Caco-2 (cell line): ENCODE measurements around the gene CHERP. TPM values are rescaled to one million over a fixed set of nuclear protein-coding genes. Genes with fewer than 3 reads are reported as not detected.

ENCODE experiments used
- BruUV-seq: library from RNA; stranded (reverse); fragments of 400-500 nt; replicated peaks from 2 replicates; lab custom pipeline; 2021; lab: Mats Ljungman, UMichigan
- CTCF ChIA-PET: fragments of 300-600 bp; sonication (Branson Sonifier 250); formaldehyde crosslinking; loops from one replicate; lab custom pipeline; 2022; ENCODE audit warnings: antibody characterized with exemption; lab: Charles Lee
- POLR2A ChIA-PET: fragments of 300-600 bp; sonication (Branson Sonifier 250); formaldehyde crosslinking; loops from one replicate; lab custom pipeline; 2022; ENCODE audit warnings: antibody characterized with exemption; lab: Charles Lee
- DNase-seq, 2 experiments: peaks; one replicate each; pipeline versions ENCODE4 v3.0.0 to v3.0.0-alpha.2; 2020 to 2022
- H3K27me3 ChIP-seq: replicated peaks from 2 replicates; pipeline ENCODE4 v1.6.0; 2011; ENCODE audit warnings: low read length; ENCODE audit not compliant: control insufficient read depth, insufficient read depth
- H3K36me3 ChIP-seq: 2 replicates; pipeline ENCODE4 v1.5.1; 2011; ENCODE audit warnings: low read length; ENCODE audit not compliant: control insufficient read depth, insufficient read depth
- H3K4me1 ChIP-seq: fragments of 250-450 bp; sonication (Bioruptor Pico); 2 replicates; pipeline ENCODE4 v1.5.1; 2020; ENCODE audit warnings: mild to moderate bottlenecking
- H3K4me3 ChIP-seq: 2 replicates; pipeline ENCODE4 v1.5.1; 2011; ENCODE audit warnings: low read depth, mild to moderate bottlenecking, control low read depth, low read length
- H3K9me3 ChIP-seq: fragments of 250-450 bp; sonication (Bioruptor Pico); 2 replicates; pipeline ENCODE4 v1.5.1; 2020; ENCODE audit warnings: mild to moderate bottlenecking, moderate library complexity
- H3K27ac Mint-ChIP-seq: one replicate; pipeline ENCODE4 v1.8.0; 2022; ENCODE audit warnings: mixed read lengths; ENCODE audit not compliant: unreplicated experiment
- H3K27me3 Mint-ChIP-seq: one replicate; pipeline ENCODE4 v1.8.0; 2022; ENCODE audit warnings: mixed read lengths; ENCODE audit not compliant: insufficient read depth, unreplicated experiment
- H3K36me3 Mint-ChIP-seq: one replicate; pipeline ENCODE4 v1.8.0; 2022; ENCODE audit warnings: mild to moderate bottlenecking, mixed read lengths; ENCODE audit not compliant: insufficient read depth, unreplicated experiment
- H3K4me1 Mint-ChIP-seq: one replicate; pipeline ENCODE4 v1.8.0; 2022; ENCODE audit warnings: low read depth, mixed read lengths; ENCODE audit not compliant: unreplicated experiment
- H3K4me3 Mint-ChIP-seq: one replicate; pipeline ENCODE4 v1.8.0; 2022; ENCODE audit warnings: mild to moderate bottlenecking, moderate library complexity, mixed read lengths; ENCODE audit not compliant: unreplicated experiment
- H3K9me3 Mint-ChIP-seq: one replicate; pipeline ENCODE4 v1.8.0; 2022; ENCODE audit warnings: mixed read lengths; ENCODE audit not compliant: unreplicated experiment
- CTCF ChIP-seq, 2 experiments: fragments of 200-600 bp in 1 of 2; IDR thresholded peaks; 1 replicate in 1 of 2; 2 replicates in 1 of 2; pipeline versions ENCODE4 v1.5.1 to v1.8.0; 2011 to 2022; ENCODE audit warnings: antibody characterized with exemption in 1 of 2, control low read depth in 1 of 2, inconsistent platforms in 1 of 2, low read depth in 1 of 2, low read length in 1 of 2, mild to moderate bottlenecking in 1 of 2, moderate library complexity in 1 of 2; ENCODE audit not compliant: insufficient read depth in 1 of 2, severe bottlenecking in 1 of 2, unreplicated experiment in 1 of 2
- intact Hi-C: fragments of 100-400 bp; cut with micrococcal nuclease; formaldehyde crosslinking; loops from one replicate; pipeline ENCODE4 v1.10.0; 2022; ENCODE audit not compliant: unreplicated experiment
- total RNA-seq: library from RNA; stranded (reverse); gene quantifications from 2 replicates; pipeline ENCODE4 v1.2.3, GENCODE V29; 2022

The CHERP gene
- total RNA-seq, 1 experiment from 2014 or later = 66.1 TPM

GRCh38 chr19:16573296-16573695 lies 31.1 kb upstream of the CHERP start:
- H3K9me3 Mint-ChIP-seq = no peaks in the 10 kb centered on the region
- peak overlapping the region; percentile 89 for H3K4me3 Mint-ChIP-seq
- H3K36me3 ChIP-seq = peaks cover 6% of the 10 kb centered on the region; the same call in 1 of the 2 replicates
- no peak for TF ChIP-seq CTCF (IDR thresholded peaks at IDR 0.05; ENCODE audit: insufficient read depth in 1 of 2, low read depth in 1 of 2, low read length in 1 of 2, severe bottlenecking in 1 of 2, unreplicated experiment in 1 of 2)
- no peak for DNase-seq
- intact Hi-C loops = loop anchor here (2.0 kb wide), 1 partner anchor 56 kb away; the partner anchor contains the start of gene MED26
- no peaks in the 10 kb centered on the region for H3K27me3 ChIP-seq
- ChIA-PET POLR2A (interaction anchor here (2.5 kb wide), 1 partner anchor 55 kb away, joined by 9 read pairs; the partner anchor contains the start of gene MED26), CTCF (no interaction called here)
- H3K4me3 ChIP-seq = peak overlapping the region; percentile 67
- peak overlapping the region; percentile 97 for H3K27ac Mint-ChIP-seq
- H3K4me1 ChIP-seq = peaks cover 13% of the 10 kb centered on the region
- peaks cover 6% of the 10 kb centered on the region for H3K4me1 Mint-ChIP-seq
- no peaks in the 10 kb centered on the region for H3K27me3 Mint-ChIP-seq
- BruUV-seq = no TSS peak
- H3K36me3 Mint-ChIP-seq = peaks cover 67% of the 10 kb centered on the region
- no peaks in the 10 kb centered on the region for H3K9me3 ChIP-seq

GRCh38 chr19:16572332-16573211 lies 30.3 kb upstream of the CHERP start, which contains the start of gene SLC35E1:
SLC35E1 (minus strand) TSS chr19:16572415; CDS start chr19:16572364, 51 bp downstream.
- intact Hi-C loops = loop anchor here (2.0 kb wide), 1 partner anchor 56 kb away; the partner anchor contains the start of gene MED26
- peak; percentile 96 to 97 for DNase-seq
- POLR2A ChIA-PET = interaction anchor here (0.6 to 2.5 kb wide), 5 partner anchors 47 to 128 kb away, joined by 3 to 9 read pairs (median 4); partner anchors contain the start of genes C19orf44, CALR3, MED26 and SMIM7

More at GRCh38 chr19:16572332-16573211, 30.3 kb upstream of the CHERP start, which contains the start of gene SLC35E1:
- Histone ChIP-seq H3K4me1 (peaks cover 13% of the 10 kb centered on the region), H3K36me3 (peaks cover 6% of the 10 kb centered on the region; the same call in 1 of the 2 replicates), H3K4me3 (peak within 1 kb of the TSS; percentile 67), H3K27me3 (no peaks in the 10 kb centered on the region), H3K9me3 (no peaks in the 10 kb centered on the region)
- Mint-ChIP-seq H3K27ac (peak within 1 kb of the TSS; percentile 97), H3K27me3 (no peaks in the 10 kb centered on the region), H3K36me3 (peaks cover 72% of the 10 kb centered on the region), H3K9me3 (no peaks in the 10 kb centered on the region), H3K4me3 (peak within 1 kb of the TSS; percentile 89), H3K4me1 (peaks cover 6% of the 10 kb centered on the region)
- CTCF ChIA-PET = interaction anchor here (0.6 kb wide), 1 partner anchor 27 kb away, joined by 7 read pairs; no protein-coding TSS in a partner anchor
- TF ChIP-seq CTCF (IDR thresholded peaks at IDR 0.05; ENCODE audit: insufficient read depth in 1 of 2, low read depth in 1 of 2, low read length in 1 of 2, severe bottlenecking in 1 of 2, unreplicated experiment in 1 of 2) = no peak
- BruUV-seq = TSS peak; percentile 74
